Measurements from ENCODE around the gene PBX1.

GRCh38 chr1:164590592-164590991 is 31.6 kb downstream of the PBX1 start:
- TF ChIP-seq PRDM10 (tag by site-specific recombination; IDR thresholded peaks at IDR 0.05) (peak; percentile 52), ZNF626 (tag by site-specific recombination; IDR thresholded peaks at IDR 0.05) (no peak), CTCF (tag by site-specific recombination; IDR thresholded peaks at IDR 0.05) (no peak), REST (tag by site-specific recombination; IDR thresholded peaks at IDR 0.05) (no peak), SP2 (tag by site-specific recombination; IDR thresholded peaks at IDR 0.05) (no peak), ZNF776 (tag by site-specific recombination; IDR thresholded peaks at IDR 0.05; ENCODE audit: borderline replicate concordance) (no peak), ZNF560 (tag by site-specific recombination; IDR thresholded peaks at IDR 0.05; ENCODE audit: borderline replicate concordance) (no peak), ZNF146 (tag by site-specific recombination; IDR thresholded peaks at IDR 0.05) (no peak), ZNF174 (tag by site-specific recombination; IDR thresholded peaks at IDR 0.05) (no peak), ZNF18 (tag by site-specific recombination; IDR thresholded peaks at IDR 0.05) (no peak), ZNF280D (tag by site-specific recombination; IDR thresholded peaks at IDR 0.05) (no peak), PATZ1 (tag by site-specific recombination; IDR thresholded peaks at IDR 0.05) (no peak)
